GM19372 (cell line): ENCODE data around the gene ARFGAP2.

Source experiments
- ATAC-seq: cut with Tn5 transposase; IDR thresholded peaks from one replicate; pipeline ENCODE4 v1.9.1; 2021; ENCODE audit warnings: mild to moderate bottlenecking, low read depth, moderate library complexity; ENCODE audit not compliant: unreplicated experiment

The ARFGAP2 gene

GRCh38 chr11:47172740-47173336 lies 3.8 kb downstream of the ARFGAP2 start:
- no peak for ATAC-seq

- ATAC-seq: no peak
Observed at GRCh38 chr11:47171856-47172255, 4.8 kb downstream of the ARFGAP2 start.

- ATAC-seq: no peak
Observed at GRCh38 chr11:47171061-47171838, 5.4 kb downstream of the ARFGAP2 start.

GRCh38 chr11:47166368-47166767 lies 10.3 kb downstream of the ARFGAP2 start:
- no peak for ATAC-seq

- no peak for ATAC-seq
Observed at GRCh38 chr11:47165253-47165840, 11.3 kb downstream of the ARFGAP2 start.

GRCh38 chr11:47164321-47164720 lies 12.4 kb downstream of the ARFGAP2 start:
- no peak for ATAC-seq

- no peak for ATAC-seq
Observed at GRCh38 chr11:47163898-47164297, 12.8 kb downstream of the ARFGAP2 start.

GRCh38 chr11:47163193-47163592 lies 13.5 kb downstream of the ARFGAP2 start:
- no peak for ATAC-seq

GRCh38 chr11:47162426-47162825 lies 14.3 kb downstream of the ARFGAP2 start:
- no peak for ATAC-seq

- no peak for ATAC-seq
Observed at GRCh38 chr11:47161890-47162289, 14.8 kb downstream of the ARFGAP2 start.

GRCh38 chr11:47161134-47161854 lies 15.4 kb downstream of the ARFGAP2 start:
- ATAC-seq: peak; percentile 61

- ATAC-seq: no peak
Observed at GRCh38 chr11:47160753-47161133, 15.9 kb downstream of the ARFGAP2 start.

GRCh38 chr11:47158242-47158641 lies 18.4 kb downstream of the ARFGAP2 start:
- no peak for ATAC-seq

GRCh38 chr11:47157805-47158204 lies 18.9 kb downstream of the ARFGAP2 start:
- no peak for ATAC-seq

- no peak for ATAC-seq
Observed at GRCh38 chr11:47156951-47157350, 19.7 kb downstream of the ARFGAP2 start.

GRCh38 chr11:47156333-47156732 lies 20.3 kb downstream of the ARFGAP2 start:
- no peak for ATAC-seq

GRCh38 chr11:47155879-47156278 lies 20.8 kb downstream of the ARFGAP2 start:
- ATAC-seq: no peak

- no peak for ATAC-seq
Observed at GRCh38 chr11:47154616-47155570, 21.8 kb downstream of the ARFGAP2 start.

- ATAC-seq: no peak
Observed at GRCh38 chr11:47152953-47153950, 23.4 kb downstream of the ARFGAP2 start.
